Activated T-helper 9 cell treated with anti-CD3 and anti-CD28 coated beads, Interleukin-2, amount 50 U/mL, for 16 hours (primary cell): ENCODE results near the gene GRB10.
A peak's percentile ranks its signal among the peaks of the same experiment; 100 is the strongest.

Experiments used
- DNase-seq: peaks from one replicate; pipeline ENCODE4 v3.0.0-alpha.2; 2020; ENCODE audit warnings: low read depth

GRB10 gene

GRCh38 chr7:50632561-50633413 is 149.9 kb downstream of the GRB10 start:
- DNase-seq: peak; percentile 31

GRCh38 chr7:50631639-50632038 is 151.1 kb downstream of the GRB10 start:
- DNase-seq: no peak

- DNase-seq: no peak
These were observed 151.6 kb downstream of the GRB10 start for GRCh38 chr7:50631100-50631499.

- DNase-seq: no peak
These were observed 153.3 kb downstream of the GRB10 start for GRCh38 chr7:50629238-50629901.

GRCh38 chr7:50628434-50629084 is 154.1 kb downstream of the GRB10 start:
- DNase-seq: no peak

- no peak for DNase-seq
These were observed 154.8 kb downstream of the GRB10 start for GRCh38 chr7:50627824-50628361.

- no peak for DNase-seq
These were observed 156.4 kb downstream of the GRB10 start for GRCh38 chr7:50626286-50626685.

GRCh38 chr7:50625360-50625759 is 157.3 kb downstream of the GRB10 start:
- no peak for DNase-seq

GRCh38 chr7:50622821-50623220 is 159.9 kb downstream of the GRB10 start:
- no peak for DNase-seq

- no peak for DNase-seq
These were observed 160.7 kb downstream of the GRB10 start for GRCh38 chr7:50621973-50622490.

GRCh38 chr7:50621206-50621605 is 161.5 kb downstream of the GRB10 start:
- no peak for DNase-seq

GRCh38 chr7:50620433-50620832 is 162.3 kb downstream of the GRB10 start:
- DNase-seq: no peak

GRCh38 chr7:50619684-50620083 is 163.0 kb downstream of the GRB10 start:
- no peak for DNase-seq

GRCh38 chr7:50618281-50618680 is 164.4 kb downstream of the GRB10 start:
- no peak for DNase-seq

- DNase-seq: no peak
These were observed 167.1 kb downstream of the GRB10 start for GRCh38 chr7:50615519-50616080.

- no peak for DNase-seq
These were observed 167.8 kb downstream of the GRB10 start for GRCh38 chr7:50614721-50615518.

GRCh38 chr7:50613473-50613872 is 169.2 kb downstream of the GRB10 start:
- no peak for DNase-seq

GRCh38 chr7:50612704-50613103 is 170.0 kb downstream of the GRB10 start:
- DNase-seq: no peak

- DNase-seq: peak; percentile 10
These were observed 172.0 kb downstream of the GRB10 start for GRCh38 chr7:50610521-50611277.

- DNase-seq: no peak
These were observed 174.3 kb downstream of the GRB10 start for GRCh38 chr7:50608196-50608906.
